GM12872 (cell line): ENCODE measurements around the gene PYGO1.

Experiments used
- TF ChIP-seq, protein P1 (sequence below): IDR thresholded peaks from 3 replicates; pipeline ENCODE4 v1.5.1; 2011; ENCODE audit warnings: low read depth, mild to moderate bottlenecking, low read length, moderate library complexity; ENCODE audit not compliant: insufficient read depth

PYGO1 gene

DNA sequence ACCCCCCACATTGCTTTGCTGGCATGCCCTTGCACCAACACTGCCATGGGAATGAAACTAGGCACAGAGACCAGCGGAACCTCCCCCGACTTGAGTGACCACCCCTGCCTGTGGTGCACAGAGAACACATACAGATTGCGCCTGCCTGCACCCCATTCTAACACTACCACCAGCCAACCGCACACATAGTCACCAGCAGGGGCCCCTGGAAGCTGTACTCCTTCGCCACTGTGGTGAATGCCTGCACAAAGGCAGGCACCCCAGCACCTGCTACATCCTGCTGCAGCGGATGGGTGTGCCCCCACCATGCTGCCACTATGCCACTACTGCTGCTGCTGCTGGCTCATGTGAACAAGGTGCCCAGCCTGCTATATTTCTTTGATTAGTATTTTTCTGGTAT lies 52.7 kb downstream of the PYGO1 start:
- TF ChIP-seq, protein P1, sequence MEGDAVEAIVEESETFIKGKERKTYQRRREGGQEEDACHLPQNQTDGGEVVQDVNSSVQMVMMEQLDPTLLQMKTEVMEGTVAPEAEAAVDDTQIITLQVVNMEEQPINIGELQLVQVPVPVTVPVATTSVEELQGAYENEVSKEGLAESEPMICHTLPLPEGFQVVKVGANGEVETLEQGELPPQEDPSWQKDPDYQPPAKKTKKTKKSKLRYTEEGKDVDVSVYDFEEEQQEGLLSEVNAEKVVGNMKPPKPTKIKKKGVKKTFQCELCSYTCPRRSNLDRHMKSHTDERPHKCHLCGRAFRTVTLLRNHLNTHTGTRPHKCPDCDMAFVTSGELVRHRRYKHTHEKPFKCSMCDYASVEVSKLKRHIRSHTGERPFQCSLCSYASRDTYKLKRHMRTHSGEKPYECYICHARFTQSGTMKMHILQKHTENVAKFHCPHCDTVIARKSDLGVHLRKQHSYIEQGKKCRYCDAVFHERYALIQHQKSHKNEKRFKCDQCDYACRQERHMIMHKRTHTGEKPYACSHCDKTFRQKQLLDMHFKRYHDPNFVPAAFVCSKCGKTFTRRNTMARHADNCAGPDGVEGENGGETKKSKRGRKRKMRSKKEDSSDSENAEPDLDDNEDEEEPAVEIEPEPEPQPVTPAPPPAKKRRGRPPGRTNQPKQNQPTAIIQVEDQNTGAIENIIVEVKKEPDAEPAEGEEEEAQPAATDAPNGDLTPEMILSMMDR = no peak

DNA sequence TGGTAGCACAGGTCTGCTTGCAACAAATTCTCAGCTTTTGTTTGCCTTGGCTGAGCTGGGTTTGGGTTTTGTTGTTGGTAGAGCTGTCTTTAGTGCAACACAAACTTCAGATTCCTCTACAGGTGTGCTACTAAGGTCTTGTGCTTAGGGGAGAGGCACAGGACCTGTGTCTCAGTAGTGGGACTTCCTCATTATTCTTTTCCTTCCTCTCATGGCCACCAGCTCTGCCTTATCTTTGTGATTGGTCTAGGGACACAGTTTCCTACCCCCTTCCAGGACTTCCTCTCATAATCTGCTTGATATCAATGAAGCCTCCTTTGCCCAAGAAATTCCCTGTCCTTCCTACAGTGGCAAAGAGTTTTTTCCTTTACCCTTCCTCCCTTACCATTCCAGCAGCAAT lies 55.2 kb downstream of the PYGO1 start:
- TF ChIP-seq, protein P1 = no peak

DNA sequence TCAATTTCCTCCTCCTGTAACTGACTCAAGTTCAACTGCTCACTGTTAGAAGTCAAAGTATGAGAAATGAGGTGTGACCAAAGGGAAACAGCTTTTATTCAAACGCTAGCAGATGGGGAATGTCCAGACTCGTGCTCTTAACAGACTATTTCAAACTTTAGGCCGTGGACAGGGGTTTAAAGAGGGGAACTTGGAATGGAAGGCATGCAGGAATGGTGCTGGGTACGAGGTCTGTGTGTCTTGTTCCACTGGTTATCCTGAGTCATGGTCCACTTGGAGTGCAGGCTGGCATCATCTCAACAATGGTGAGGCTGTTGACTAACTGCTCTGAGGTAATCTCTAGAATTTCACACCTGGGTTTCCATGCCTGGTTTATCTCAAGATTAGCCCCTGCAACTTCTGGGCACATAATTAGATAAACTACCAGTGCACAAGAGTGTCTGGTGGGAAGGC lies 57.3 kb downstream of the PYGO1 start:
- TF ChIP-seq, protein P1 = no peak

DNA sequence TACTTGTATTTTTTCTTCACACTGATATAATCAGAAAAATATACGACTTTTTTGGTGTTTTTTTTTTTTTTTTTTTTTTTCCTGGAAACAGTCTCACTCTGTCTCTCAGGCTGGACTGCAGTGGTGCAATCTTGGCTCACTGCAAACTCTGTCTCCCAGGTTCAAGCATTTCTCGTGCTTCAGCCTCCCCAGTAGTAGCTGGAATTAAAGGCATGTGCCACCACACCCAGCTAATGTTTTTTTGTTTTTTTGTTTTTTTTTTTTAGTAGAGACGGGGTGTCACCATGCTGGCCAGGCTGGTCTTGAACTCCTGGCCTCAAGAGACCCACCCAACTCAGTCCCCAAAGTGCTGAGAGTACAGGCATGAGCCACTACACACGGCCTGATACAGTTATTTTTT lies 59.3 kb downstream of the PYGO1 start:
- TF ChIP-seq, protein P1 = no peak

DNA sequence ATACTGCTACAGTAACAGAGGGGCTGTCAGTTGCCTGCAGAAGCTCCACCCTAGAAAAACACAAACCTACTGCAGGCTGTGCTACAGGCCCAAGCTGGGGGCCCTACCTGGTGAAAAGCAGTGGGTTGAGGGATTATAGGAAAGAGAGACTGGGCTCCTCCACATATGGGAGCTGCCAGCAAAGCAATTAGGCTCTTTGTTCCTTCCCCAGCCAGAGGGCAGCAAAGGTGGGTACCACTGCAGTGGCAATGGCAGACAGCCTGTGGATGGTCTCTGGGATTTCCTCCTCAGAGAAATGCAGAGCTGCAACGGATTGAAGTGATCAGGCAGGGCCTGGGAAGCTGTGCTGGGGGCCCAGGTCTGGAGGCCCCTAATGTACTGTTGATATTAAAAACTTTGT lies 61.0 kb downstream of the PYGO1 start:
- TF ChIP-seq, protein P1 = no peak

DNA sequence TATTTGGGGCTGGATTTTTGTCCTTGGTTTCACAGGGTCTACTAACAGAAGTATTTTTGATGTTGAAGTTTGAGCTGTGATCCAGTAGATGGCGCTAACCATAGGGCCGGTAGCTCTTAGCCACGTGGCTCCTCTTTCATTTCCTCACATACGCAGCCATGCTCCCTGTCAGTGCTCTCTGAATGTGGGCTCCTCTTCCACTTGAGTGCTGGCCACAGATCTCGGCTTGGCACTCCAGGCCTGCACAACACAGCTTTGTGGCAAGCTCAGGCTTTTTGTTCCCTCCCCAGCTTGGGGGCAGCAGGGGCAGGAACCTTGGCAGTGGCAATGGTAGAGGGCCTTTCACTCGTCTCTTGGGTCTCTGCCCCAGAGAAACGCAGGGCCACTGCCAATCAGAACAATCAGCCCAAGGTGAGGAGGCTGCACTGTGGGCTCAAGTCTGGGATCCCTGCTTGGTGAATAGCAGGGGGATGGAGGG lies 61.5 kb downstream of the PYGO1 start:
- TF ChIP-seq, protein P1 = peak; percentile 72

DNA sequence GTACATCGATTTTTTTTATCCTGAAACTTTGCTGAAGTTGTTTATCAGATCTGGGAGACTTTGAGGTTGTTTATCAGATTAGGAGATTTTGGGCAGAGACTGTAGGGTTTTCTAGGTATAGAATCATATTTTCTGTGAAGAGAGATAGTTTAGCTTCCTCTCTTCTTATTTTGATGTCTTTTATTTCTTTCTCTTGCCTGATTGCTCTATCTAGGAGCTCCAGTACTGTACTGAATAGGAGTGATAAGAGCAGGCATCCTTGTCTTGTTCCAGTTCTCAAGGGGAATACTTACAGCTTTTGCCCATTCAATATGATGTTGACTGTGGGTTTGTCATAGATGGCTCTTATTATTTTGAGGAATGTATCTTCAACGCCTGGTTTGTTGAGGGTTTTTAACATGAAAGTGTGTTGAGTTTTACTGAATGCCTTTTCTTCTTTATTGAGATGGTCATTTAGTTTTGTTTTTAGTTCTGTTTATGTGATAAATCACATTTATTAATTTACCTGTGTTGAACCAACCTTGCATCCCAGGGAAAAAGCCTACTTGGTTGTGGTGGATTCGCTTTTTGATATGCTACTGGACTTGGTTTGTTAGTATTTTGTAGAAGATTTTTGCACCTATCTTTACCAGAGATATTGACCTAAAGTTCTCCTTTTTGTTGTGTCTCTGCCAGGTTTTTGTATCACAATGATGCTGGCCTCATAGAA lies 65.2 kb downstream of the PYGO1 start:
- TF ChIP-seq, protein P1 = no peak
